MM.1S (cell line): Measurements from ENCODE around the gene SNTB2.

Experiments used
- EZH2 ChIP-seq: fragments of 300-600 bp; sonication (generic); optimal IDR thresholded peaks from 2 replicates; pipeline ENCODE3; 2017; ENCODE audit warnings: low read depth, mild to moderate bottlenecking, antibody characterized with exemption, low read length, mixed read lengths
- EZH2phosphoT487 ChIP-seq: fragments of 300-600 bp; sonication (generic); IDR thresholded peaks from 2 replicates; pipeline ENCODE4 v1.6.1; 2018; ENCODE audit warnings: antibody characterized with exemption, low read length
- TF ChIP-seq, protein P1 (sequence below): fragments of 300-600 bp; sonication (generic); IDR thresholded peaks from 2 replicates; pipeline ENCODE4 v1.5.1; 2016; ENCODE audit warnings: antibody characterized with exemption, low read length, mixed read lengths

DNA sequence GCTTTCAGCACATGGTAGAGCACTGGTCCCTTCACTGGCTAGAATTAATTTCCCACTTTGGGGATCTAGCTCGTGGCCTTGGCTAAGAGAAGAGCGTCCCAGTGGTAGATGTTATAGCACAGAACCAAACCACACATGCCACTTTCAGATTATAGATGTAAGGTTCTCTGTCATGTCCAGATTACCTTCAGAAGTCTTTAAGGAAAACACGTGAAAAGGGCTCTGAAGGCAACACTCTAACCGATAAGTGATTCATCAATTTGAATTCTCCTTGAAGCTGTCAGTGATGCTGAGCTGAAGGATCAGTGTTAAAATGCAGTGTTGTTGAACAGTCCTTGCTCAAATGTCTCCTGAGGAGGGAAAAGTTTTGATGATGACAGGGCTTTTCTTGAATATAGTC lies 80.7 kb downstream of the SNTB2 start:
- TF ChIP-seq, protein P1, sequence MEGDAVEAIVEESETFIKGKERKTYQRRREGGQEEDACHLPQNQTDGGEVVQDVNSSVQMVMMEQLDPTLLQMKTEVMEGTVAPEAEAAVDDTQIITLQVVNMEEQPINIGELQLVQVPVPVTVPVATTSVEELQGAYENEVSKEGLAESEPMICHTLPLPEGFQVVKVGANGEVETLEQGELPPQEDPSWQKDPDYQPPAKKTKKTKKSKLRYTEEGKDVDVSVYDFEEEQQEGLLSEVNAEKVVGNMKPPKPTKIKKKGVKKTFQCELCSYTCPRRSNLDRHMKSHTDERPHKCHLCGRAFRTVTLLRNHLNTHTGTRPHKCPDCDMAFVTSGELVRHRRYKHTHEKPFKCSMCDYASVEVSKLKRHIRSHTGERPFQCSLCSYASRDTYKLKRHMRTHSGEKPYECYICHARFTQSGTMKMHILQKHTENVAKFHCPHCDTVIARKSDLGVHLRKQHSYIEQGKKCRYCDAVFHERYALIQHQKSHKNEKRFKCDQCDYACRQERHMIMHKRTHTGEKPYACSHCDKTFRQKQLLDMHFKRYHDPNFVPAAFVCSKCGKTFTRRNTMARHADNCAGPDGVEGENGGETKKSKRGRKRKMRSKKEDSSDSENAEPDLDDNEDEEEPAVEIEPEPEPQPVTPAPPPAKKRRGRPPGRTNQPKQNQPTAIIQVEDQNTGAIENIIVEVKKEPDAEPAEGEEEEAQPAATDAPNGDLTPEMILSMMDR = no peak
- no peak for TF ChIP-seq EZH2phosphoT487
- no peak for TF ChIP-seq EZH2
